ENCODE results near the gene ARHGAP15. TPM values are rescaled to one million over a fixed set of nuclear protein-coding genes. Genes with fewer than 3 reads are reported as not detected.

The ARHGAP15 gene
- total RNA-seq, 4 donors from 2014 or later = 1.7 to 16.8 (median 3.7) TPM

DNA sequence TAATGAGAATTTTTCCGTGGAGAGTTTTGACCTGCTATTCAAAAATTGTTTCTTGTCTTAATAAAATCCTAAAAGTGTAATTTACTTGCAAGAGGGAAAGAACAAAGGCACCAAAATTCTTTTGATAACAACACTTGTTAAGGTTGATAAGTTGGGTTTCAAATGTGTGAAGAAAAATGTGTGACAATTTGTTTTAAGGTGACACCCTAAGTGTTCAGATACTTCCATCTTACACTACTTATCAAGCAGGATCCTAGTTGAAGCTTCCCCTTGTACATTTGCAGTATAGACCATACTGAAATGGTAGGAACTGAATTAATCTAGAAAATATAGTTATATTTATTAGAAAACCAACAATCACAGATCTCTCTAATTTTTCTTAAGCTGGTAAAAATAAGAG lies 204.6 kb downstream of the ARHGAP15 start:
- TF ChIP-seq POLR2A (IDR thresholded peaks at IDR 0.05) = no peak
- TF ChIP-seq, protein P1, sequence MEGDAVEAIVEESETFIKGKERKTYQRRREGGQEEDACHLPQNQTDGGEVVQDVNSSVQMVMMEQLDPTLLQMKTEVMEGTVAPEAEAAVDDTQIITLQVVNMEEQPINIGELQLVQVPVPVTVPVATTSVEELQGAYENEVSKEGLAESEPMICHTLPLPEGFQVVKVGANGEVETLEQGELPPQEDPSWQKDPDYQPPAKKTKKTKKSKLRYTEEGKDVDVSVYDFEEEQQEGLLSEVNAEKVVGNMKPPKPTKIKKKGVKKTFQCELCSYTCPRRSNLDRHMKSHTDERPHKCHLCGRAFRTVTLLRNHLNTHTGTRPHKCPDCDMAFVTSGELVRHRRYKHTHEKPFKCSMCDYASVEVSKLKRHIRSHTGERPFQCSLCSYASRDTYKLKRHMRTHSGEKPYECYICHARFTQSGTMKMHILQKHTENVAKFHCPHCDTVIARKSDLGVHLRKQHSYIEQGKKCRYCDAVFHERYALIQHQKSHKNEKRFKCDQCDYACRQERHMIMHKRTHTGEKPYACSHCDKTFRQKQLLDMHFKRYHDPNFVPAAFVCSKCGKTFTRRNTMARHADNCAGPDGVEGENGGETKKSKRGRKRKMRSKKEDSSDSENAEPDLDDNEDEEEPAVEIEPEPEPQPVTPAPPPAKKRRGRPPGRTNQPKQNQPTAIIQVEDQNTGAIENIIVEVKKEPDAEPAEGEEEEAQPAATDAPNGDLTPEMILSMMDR (IDR thresholded peaks at IDR 0.05) = no peak
- Histone ChIP-seq H3K4me3 (no peak overlapping the region), H3K4me1 (no peaks in the 10 kb centered on the region), H3K27me3 (no peaks in the 10 kb centered on the region), H3K9me3 (no peaks in the 10 kb centered on the region), H3K36me3 (no peaks in the 10 kb centered on the region), H3K27ac (no peak overlapping the region)
- intact Hi-C loops (cut with DNase I) = no loop called here
- DNase-seq = no peak
- WGBS, 2 donors = 29 to 59% methylated on average over 1 of the region's 1 CpG

DNA sequence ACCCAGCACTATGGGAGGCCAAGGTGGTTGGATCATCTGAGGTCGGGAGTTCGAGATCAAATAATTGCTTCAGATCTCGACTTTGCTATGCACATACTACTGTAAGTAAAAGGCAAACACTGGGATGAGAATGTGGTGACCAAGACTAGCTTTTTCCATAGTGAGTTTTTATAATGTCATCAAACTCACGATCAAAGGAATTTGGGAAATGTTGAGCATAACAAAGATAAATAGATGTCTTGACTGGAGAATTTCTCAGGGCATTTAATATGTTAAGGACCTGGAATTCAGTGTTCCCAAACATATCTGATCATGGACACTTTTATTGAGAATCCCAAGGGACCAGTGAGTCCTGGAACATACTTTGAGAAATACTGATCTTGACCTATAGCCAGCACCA lies 205.6 kb downstream of the ARHGAP15 start:
- Histone ChIP-seq H3K4me1 (no peaks in the 10 kb centered on the region), H3K27me3 (no peaks in the 10 kb centered on the region), H3K27ac (no peak overlapping the region), H3K9me3 (no peaks in the 10 kb centered on the region), H3K4me3 (no peak overlapping the region), H3K36me3 (no peaks in the 10 kb centered on the region)
- intact Hi-C loops (cut with DNase I) = no loop called here
- TF ChIP-seq, protein P1 (IDR thresholded peaks at IDR 0.05) = no peak
- no peak for TF ChIP-seq POLR2A (IDR thresholded peaks at IDR 0.05)
- DNase-seq = no peak
- WGBS, 2 donors = 70 to 79% methylated on average over 4 of the region's 4 CpGs

DNA sequence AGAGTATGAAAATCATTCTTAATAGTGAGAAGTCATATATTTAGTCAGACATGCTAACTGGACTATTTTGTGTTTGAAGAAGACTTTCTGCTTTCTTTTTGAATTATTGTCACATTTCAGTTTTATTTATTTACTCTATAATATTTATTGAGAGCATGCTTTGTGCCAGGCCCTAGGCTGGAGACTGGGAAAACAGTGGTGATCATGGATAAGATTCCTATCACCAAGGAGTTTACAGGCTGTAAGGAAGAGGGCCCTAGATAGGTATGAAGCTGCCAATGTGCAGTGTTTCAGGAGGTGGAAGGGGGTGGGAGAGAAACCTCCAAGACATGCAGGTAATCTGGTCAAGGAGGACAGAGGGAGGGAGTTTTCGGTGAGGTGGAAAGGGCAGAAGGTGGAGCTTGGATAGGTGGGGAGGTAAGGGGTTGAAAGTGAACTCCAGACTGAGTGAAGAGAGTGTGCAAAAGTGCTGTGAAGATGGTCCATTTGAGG lies 207.5 kb downstream of the ARHGAP15 start:
- intact Hi-C loops (cut with DNase I) = no loop called here

DNA sequence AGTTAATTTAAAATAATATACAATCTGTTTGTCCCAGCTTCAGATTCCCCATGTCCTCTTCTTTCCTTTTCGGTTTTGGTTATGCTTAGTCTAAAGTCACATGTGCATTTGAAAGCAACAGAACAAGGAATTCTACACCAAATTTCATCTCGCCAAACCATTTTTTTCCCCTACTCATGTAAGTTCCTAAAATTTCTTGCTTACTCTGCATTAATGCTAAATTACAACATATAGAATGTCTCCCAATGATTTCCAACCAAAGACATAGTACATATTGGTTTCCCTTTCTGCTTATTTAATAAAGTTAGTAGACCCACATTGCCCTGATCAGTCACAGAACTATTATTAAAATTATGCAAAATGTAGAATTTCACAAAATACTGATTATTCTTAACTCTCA lies 212.3 kb downstream of the ARHGAP15 start:
- DNase-seq = no peak
- Histone ChIP-seq H3K9me3 (no peaks in the 10 kb centered on the region), H3K36me3 (no peaks in the 10 kb centered on the region), H3K4me3 (no peak overlapping the region), H3K4me1 (no peaks in the 10 kb centered on the region), H3K27me3 (no peaks in the 10 kb centered on the region), H3K27ac (no peak overlapping the region)
- intact Hi-C loops (cut with DNase I) = no loop called here
- 89 to 94% methylated on average over 2 of the region's 2 CpGs for WGBS, 2 donors
- no peak for TF ChIP-seq POLR2A (IDR thresholded peaks at IDR 0.05)
- TF ChIP-seq, protein P1 (IDR thresholded peaks at IDR 0.05) = no peak

More for the DNA sequence above, 207.5 kb downstream of the ARHGAP15 start:
- no peak for TF ChIP-seq POLR2A (IDR thresholded peaks at IDR 0.05)
- TF ChIP-seq, protein P1 (IDR thresholded peaks at IDR 0.05) = no peak
- Histone ChIP-seq H3K9me3 (no peaks in the 10 kb centered on the region), H3K36me3 (no peaks in the 10 kb centered on the region), H3K27me3 (no peaks in the 10 kb centered on the region), H3K4me1 (no peaks in the 10 kb centered on the region), H3K27ac (no peak overlapping the region), H3K4me3 (no peak overlapping the region)
- DNase-seq = no peak
- 100% methylated on average over 1 of the region's 1 CpG for WGBS, 2 donors

DNA sequence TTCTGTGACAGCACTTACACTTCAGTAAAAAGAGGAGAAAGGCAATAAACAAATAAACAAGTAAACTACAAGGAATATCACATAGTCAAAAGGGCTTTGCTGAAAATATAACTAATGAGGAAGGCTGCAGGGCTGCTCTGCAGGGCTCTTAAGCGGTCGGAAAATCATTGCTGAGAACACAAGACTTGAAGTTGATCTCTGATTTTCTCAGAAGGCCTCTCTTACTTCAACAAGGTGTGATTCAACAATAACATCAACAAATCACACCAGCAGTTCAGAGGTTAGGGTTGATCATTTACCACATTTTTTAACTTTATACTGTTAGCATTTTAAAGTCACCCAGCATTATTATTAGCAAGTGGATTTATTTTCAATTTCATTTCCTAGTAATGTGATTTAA lies 215.6 kb downstream of the ARHGAP15 start:
- no peak overlapping the region for H3K27ac ChIP-seq
- no peaks in the 10 kb centered on the region for H3K36me3 ChIP-seq
- H3K4me1 ChIP-seq = no peaks in the 10 kb centered on the region
- H3K27me3 ChIP-seq = no peaks in the 10 kb centered on the region
- no peak overlapping the region for H3K4me3 ChIP-seq
- no peak for TF ChIP-seq POLR2A (IDR thresholded peaks at IDR 0.05)
- TF ChIP-seq, protein P1 (IDR thresholded peaks at IDR 0.05) = no peak
- no peak for DNase-seq
- intact Hi-C loops (cut with DNase I) = no loop called here
- no peaks in the 10 kb centered on the region for H3K9me3 ChIP-seq
- WGBS, 2 donors = 79 to 87% methylated on average over 2 of the region's 2 CpGs

Measured in esophagus squamous epithelium (tissue), 5 donors.